Smooth muscle cell (in vitro differentiated cells): ENCODE data around the gene FCHO1. TPM values are rescaled to one million over a fixed set of nuclear protein-coding genes. Genes with fewer than 3 reads are reported as not detected.
"Not testable (repeated sequence)": the region's sequence is repeated elsewhere in the genome, so short reads cannot be mapped to it uniquely, and the experiment has no call there.

ENCODE experiments used
- DNase-seq: peaks from one replicate; lab custom pipeline; 2025; ENCODE audit not compliant: unreplicated experiment; lab: John Stamatoyannopoulos, UW
- H2AFZ ChIP-seq: fragments of 200-600 bp; sonication (generic); 2 replicates; pipeline ENCODE4 v1.6.0; 2016; ENCODE audit warnings: antibody characterized with exemption, low read depth, mild to moderate bottlenecking
- H3F3A ChIP-seq: fragments of 200-600 bp; sonication (generic); 2 replicates; pipeline ENCODE4 v1.6.0; 2017; ENCODE audit warnings: antibody characterized with exemption, low read depth
- H3K27ac ChIP-seq: fragments of 200-600 bp; sonication (generic); 2 replicates; pipeline ENCODE4 v1.5.1; 2016; ENCODE audit warnings: low read depth, mild to moderate bottlenecking
- H3K27me3 ChIP-seq: fragments of 200-600 bp; sonication (generic); 2 replicates; pipeline ENCODE4 v1.6.1; 2016; ENCODE audit warnings: low read depth, mild to moderate bottlenecking
- H3K36me3 ChIP-seq: fragments of 200-600 bp; sonication (generic); 2 replicates; pipeline ENCODE4 v1.5.1; 2016; ENCODE audit warnings: low read depth
- H3K4me1 ChIP-seq: fragments of 200-600 bp; sonication (generic); 2 replicates; pipeline ENCODE4 v1.5.1; 2016; ENCODE audit warnings: low read depth
- H3K4me2 ChIP-seq: fragments of 200-600 bp; sonication (generic); 2 replicates; pipeline ENCODE4 v1.6.0; 2016; ENCODE audit warnings: mild to moderate bottlenecking
- H3K4me3 ChIP-seq: fragments of 200-600 bp; sonication (generic); 2 replicates; pipeline ENCODE4 v1.5.1; 2016; ENCODE audit warnings: mild to moderate bottlenecking
- H3K79me2 ChIP-seq: fragments of 200-600 bp; sonication (generic); 2 replicates; pipeline ENCODE4 v1.6.0; 2016; ENCODE audit warnings: low read depth, mild to moderate bottlenecking
- H3K9ac ChIP-seq: fragments of 200-600 bp; sonication (generic); 2 replicates; pipeline ENCODE4 v1.6.0; 2016; ENCODE audit warnings: low read depth
- H3K9me3 ChIP-seq: fragments of 200-600 bp; sonication (generic); replicated peaks from 2 replicates; pipeline ENCODE4 v1.5.1; 2016; ENCODE audit warnings: low read depth
- H4K20me1 ChIP-seq: fragments of 200-600 bp; sonication (generic); 2 replicates; pipeline ENCODE4 v1.6.0; 2016; ENCODE audit warnings: low read depth
- whole genome bisulfite sequencing: methylation state at CpG from one replicate; pipeline ENCODE4 v1.1.7; 2016; ENCODE audit warnings: low lambda C conversion rate; 5-methylcytosine and 5-hydroxymethylcytosine counted together
- polyA plus RNA-seq: library from polyadenylated mRNA; unstranded; fragments of >200 nt; fragmentation: Nextera tagmentation; extraction: Ambion mirVana; gene quantifications from 2 replicates; pipeline ENCODE4 v1.2.1, GENCODE V29; 2016
- total RNA-seq: library from RNA; depleted of rRNA; stranded (reverse); fragments of >200 nt; gene quantifications from 2 replicates; pipeline ENCODE4 v1.2.3, GENCODE V29; 2014
- TF ChIP-seq, protein P1 (sequence below): fragments of 200-600 bp; sonication (generic); IDR thresholded peaks from 2 replicates; pipeline ENCODE4 v1.5.1; 2017; ENCODE audit warnings: borderline replicate concordance, mild to moderate bottlenecking, antibody characterized with exemption; ENCODE audit not compliant: insufficient read depth, poor library complexity, severe bottlenecking

Gene FCHO1
- total and polyA plus RNA-seq, 2 experiments from 2014 or later, result 1.0 to 5.3 TPM

DNA sequence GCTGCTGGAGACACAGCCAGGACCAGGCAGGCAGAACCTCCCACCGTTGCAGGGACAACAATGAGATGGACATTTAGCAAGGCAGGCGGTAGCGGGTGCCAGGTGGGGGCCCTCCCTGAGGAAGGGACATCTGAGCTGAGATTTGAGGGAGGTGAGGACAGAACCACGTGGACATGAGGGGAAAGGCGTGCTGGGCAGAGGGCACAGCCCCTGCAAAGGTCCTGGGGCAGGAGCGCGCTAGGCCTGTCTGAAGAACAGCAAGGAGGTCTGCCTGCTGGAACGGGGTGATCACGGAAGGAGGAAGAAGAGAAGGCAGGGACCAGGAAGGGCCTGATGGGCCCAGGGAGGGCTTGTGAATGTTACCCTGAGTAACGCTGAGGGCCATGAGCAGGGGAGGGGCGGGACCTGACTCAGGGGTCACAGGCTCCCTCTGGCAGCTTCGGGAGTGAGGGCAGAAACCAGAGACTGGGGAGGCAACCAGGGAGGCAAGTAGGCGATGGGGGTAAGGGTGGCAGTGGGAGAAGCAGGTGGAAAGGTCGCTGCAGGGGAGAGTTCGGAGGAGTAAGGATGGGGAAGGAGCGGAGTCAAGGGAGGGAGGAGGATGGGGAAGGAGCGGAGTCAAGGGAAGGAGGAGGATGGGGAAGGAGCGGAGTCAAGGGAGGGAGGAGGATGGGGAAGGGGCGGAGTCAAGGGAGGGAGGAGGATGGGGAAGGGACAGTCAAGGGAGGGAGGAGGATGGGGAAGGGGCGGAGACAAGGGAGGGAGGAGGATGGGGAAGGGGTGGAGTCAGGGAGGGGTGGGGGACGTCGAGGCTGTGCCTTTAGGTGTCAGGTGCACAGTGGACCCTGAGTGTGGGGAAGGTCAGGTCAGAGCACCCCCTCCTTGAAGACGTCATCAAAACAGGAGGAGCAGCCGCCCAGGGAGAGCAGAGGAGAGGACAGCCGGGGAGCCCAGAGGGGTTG, 28.0 kb downstream of the FCHO1 start:
- H3K4me3 ChIP-seq, result peak overlapping the region; percentile 42
- no peaks in the 10 kb centered on the region for H3K36me3 ChIP-seq
- WGBS, result 14% methylated on average over 16 of the region's 25 CpGs
- peak overlapping the region; percentile 83 for H3K4me2 ChIP-seq
- H3K79me2 ChIP-seq, result no peaks in the 10 kb centered on the region
- no peak overlapping the region for H3K27ac ChIP-seq
- no peaks in the 10 kb centered on the region for H3F3A ChIP-seq
- H3K9me3 ChIP-seq, result no peaks in the 10 kb centered on the region
- no peaks in the 10 kb centered on the region for H4K20me1 ChIP-seq
- TF ChIP-seq, protein P1, sequence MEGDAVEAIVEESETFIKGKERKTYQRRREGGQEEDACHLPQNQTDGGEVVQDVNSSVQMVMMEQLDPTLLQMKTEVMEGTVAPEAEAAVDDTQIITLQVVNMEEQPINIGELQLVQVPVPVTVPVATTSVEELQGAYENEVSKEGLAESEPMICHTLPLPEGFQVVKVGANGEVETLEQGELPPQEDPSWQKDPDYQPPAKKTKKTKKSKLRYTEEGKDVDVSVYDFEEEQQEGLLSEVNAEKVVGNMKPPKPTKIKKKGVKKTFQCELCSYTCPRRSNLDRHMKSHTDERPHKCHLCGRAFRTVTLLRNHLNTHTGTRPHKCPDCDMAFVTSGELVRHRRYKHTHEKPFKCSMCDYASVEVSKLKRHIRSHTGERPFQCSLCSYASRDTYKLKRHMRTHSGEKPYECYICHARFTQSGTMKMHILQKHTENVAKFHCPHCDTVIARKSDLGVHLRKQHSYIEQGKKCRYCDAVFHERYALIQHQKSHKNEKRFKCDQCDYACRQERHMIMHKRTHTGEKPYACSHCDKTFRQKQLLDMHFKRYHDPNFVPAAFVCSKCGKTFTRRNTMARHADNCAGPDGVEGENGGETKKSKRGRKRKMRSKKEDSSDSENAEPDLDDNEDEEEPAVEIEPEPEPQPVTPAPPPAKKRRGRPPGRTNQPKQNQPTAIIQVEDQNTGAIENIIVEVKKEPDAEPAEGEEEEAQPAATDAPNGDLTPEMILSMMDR, result no peak
- no peaks in the 10 kb centered on the region for H3K27me3 ChIP-seq
- H3K4me1 ChIP-seq, result peaks cover 7% of the 10 kb centered on the region
- peak overlapping the region; percentile 84 for H2AFZ ChIP-seq
- H3K9ac ChIP-seq, result no peak overlapping the region
- DNase-seq, result no peak

DNA sequence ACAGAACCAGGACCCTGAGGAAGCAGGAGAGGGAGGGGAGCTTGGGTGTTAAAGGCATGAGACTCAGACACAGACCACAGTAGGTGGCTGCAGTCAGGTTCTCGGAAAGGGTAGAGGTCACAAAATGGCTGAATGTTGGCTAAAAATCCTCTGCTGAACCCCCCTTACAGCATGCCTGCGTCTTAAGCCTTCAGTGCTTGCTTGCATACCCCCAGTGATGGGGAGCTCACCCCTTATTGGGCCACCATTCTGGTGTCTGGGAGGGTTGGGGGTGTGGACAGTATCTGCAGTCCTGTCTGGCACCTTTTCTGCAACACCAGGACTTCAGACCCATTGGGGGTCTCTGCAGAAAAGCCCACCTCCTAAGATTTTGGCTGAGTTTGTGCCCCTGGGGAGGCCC, 29.5 kb downstream of the FCHO1 start:
- Histone ChIP-seq H3K4me2 (no peak overlapping the region), H3K9ac (no peak overlapping the region), H3K79me2 (no peaks in the 10 kb centered on the region), H2AFZ (no peak overlapping the region), H4K20me1 (no peaks in the 10 kb centered on the region), H3K27me3 (no peaks in the 10 kb centered on the region), H3K9me3 (no peaks in the 10 kb centered on the region), H3K27ac (no peak overlapping the region), H3F3A (no peaks in the 10 kb centered on the region), H3K4me3 (no peak overlapping the region), H3K36me3 (no peaks in the 10 kb centered on the region), H3K4me1 (peaks cover 7% of the 10 kb centered on the region)
- DNase-seq, result no peak
- 91% methylated on average over 2 of the region's 2 CpGs for WGBS
- TF ChIP-seq, protein P1, result no peak

DNA sequence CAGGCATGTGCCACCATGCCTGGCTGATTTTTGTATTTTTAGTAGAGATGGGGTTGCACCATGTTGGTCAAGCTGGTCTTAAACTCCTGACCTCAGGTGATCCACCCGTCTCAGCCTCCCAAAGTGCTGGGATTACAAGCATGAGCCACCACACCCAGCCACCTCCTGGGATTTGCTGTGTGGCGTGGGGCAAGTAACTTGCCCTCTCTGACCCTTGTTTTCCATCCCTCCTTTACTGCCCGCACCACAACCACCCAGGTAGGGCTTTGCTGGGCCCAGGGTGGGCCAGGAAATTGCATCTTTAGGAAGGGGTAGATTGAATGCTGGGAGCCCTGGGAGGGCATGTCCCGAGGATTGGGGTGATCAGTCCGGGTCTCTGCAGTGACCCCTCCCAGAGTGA, 32.4 kb downstream of the FCHO1 start:
- H3K9me3 ChIP-seq, H3K4me2 ChIP-seq: not testable (repeated sequence)

DNA sequence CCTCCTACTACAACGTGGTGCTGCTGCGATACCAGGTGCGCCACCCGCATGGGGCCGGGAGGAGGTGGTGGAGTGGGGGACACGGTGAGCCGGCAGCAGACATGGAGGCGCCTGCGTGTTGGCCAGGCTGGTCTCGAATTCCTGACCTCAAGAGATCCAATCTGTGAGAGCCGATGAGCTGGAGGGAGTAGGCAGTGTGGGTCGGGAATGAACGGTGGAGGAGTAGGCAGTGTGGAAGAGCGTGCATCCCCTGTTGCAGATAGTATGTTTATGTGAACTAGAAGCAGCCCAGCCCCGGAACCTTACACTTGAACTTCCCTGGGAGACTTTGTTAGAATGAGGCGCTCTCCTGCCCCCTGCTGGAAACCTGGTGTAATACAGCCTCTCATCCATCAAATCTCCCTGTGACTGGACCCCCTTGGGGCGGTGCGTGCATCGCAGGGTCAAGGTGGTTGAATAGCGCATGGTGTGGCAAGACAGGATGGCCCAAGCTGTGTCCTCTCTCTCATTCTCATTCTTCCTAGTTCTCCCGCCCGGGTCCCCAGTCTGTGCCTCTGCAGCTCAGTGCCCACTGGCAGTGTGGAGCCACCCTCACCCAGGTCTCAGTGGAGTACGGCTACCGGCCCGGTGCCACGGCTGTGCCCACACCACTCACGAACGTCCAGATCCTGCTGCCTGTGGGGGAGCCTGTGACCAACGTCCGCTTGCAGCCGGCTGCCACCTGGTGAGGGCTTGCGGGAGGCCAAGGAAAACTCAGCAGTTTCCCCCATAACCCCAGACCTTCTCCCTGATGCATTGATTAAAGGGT, 33.1 kb downstream of the FCHO1 start:
- DNase-seq, result peak; percentile 4
- Histone ChIP-seq H3K27me3 (no peaks in the 10 kb centered on the region), H3K27ac (no peak overlapping the region), H3K4me2 (no peak overlapping the region), H3K36me3 (no peaks in the 10 kb centered on the region), H3K79me2 (no peaks in the 10 kb centered on the region), H3K4me3 (no peak overlapping the region), H4K20me1 (no peaks in the 10 kb centered on the region), H3K9me3 (no peaks in the 10 kb centered on the region), H3K4me1 (no peaks in the 10 kb centered on the region), H3F3A (no peaks in the 10 kb centered on the region), H3K9ac (no peak overlapping the region), H2AFZ (no peak overlapping the region)
- TF ChIP-seq, protein P1, result peak; percentile 73
- WGBS, result 70% methylated on average over 32 of the region's 32 CpGs

More for the DNA sequence above, 32.4 kb downstream of the FCHO1 start:
- H3K27me3 ChIP-seq, H3K4me1 ChIP-seq, H2AFZ ChIP-seq, H3F3A ChIP-seq, H3K4me3 ChIP-seq, H3K79me2 ChIP-seq, H3K36me3 ChIP-seq, H4K20me1 ChIP-seq, DNase-seq, H3K9ac ChIP-seq, H3K27ac ChIP-seq: not testable (repeated sequence)
- 95% methylated on average over 5 of the region's 5 CpGs for WGBS
